ENCODE measurements around the gene PDE10A.

- TF ChIP-seq POLR2AphosphoS5 (IDR thresholded peaks at IDR 0.05; ENCODE audit: low read depth, low read length) (no peak), TAF1 (IDR thresholded peaks at IDR 0.05; ENCODE audit: borderline replicate concordance, insufficient read depth, low read length) (no peak), SIN3A (IDR thresholded peaks at IDR 0.05; ENCODE audit: borderline replicate concordance, insufficient read depth, low read length) (no peak)
- TF ChIP-seq, protein P1, sequence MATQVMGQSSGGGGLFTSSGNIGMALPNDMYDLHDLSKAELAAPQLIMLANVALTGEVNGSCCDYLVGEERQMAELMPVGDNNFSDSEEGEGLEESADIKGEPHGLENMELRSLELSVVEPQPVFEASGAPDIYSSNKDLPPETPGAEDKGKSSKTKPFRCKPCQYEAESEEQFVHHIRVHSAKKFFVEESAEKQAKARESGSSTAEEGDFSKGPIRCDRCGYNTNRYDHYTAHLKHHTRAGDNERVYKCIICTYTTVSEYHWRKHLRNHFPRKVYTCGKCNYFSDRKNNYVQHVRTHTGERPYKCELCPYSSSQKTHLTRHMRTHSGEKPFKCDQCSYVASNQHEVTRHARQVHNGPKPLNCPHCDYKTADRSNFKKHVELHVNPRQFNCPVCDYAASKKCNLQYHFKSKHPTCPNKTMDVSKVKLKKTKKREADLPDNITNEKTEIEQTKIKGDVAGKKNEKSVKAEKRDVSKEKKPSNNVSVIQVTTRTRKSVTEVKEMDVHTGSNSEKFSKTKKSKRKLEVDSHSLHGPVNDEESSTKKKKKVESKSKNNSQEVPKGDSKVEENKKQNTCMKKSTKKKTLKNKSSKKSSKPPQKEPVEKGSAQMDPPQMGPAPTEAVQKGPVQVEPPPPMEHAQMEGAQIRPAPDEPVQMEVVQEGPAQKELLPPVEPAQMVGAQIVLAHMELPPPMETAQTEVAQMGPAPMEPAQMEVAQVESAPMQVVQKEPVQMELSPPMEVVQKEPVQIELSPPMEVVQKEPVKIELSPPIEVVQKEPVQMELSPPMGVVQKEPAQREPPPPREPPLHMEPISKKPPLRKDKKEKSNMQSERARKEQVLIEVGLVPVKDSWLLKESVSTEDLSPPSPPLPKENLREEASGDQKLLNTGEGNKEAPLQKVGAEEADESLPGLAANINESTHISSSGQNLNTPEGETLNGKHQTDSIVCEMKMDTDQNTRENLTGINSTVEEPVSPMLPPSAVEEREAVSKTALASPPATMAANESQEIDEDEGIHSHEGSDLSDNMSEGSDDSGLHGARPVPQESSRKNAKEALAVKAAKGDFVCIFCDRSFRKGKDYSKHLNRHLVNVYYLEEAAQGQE (IDR thresholded peaks at IDR 0.05; ENCODE audit: insufficient read depth in 1 of 2, low read depth in 2 of 2, low read length in 2 of 2): no peak
Measured at GRCh38 chr6:165676435-165677068, 13.5 kb upstream of the PDE10A start.

All from PFSK-1 (cell line).